ENCODE results near the gene MTAP. TPM values are rescaled to one million over a fixed set of nuclear protein-coding genes. Genes with fewer than 3 reads are reported as not detected.

MTAP gene
- polyA plus RNA-seq, 1 donor from 2014 or later: 7.7 TPM

DNA sequence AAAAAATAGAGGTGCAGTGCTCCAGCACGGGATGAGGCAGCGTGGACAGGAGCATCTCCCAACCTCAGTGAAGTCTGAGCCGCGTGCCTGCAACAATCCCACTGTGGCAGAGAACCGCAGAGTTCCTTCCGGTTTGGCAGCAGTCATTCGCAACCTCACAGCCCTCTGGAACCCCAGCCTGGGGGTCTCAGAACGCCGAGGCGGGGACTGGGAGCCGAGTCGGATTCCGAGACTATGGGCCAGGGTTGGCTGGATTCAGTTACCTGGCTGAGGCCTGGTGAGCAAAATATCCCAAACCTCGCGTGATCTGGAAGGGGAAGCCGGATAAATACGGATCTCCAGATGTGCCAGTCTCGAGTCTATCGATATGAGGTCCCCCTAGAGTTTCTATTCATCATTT lies 164.7 kb downstream of the MTAP start:
- Histone ChIP-seq H4K20me1 (ENCODE audit: insufficient read depth) (no peaks in the 10 kb centered on the region), H3K79me2 (replicated peaks; ENCODE audit: insufficient read depth, low read length) (no peaks in the 10 kb centered on the region), H3F3A (ENCODE audit: insufficient read depth, low read length, poor library complexity, severe bottlenecking) (no peaks in the 10 kb centered on the region), H3K27ac (ENCODE audit: low read length) (no peak overlapping the region), H3K9me2 (ENCODE audit: insufficient read depth, low read length) (no peaks in the 10 kb centered on the region), H3K9me3 (ENCODE audit: low read length) (peaks cover 14% of the 10 kb centered on the region), H3K27me3 (ENCODE audit: insufficient read depth, low read depth, low read length) (peaks cover 96% of the 10 kb centered on the region), H3K9ac (ENCODE audit: low read length) (no peak overlapping the region), H2AFZ (ENCODE audit: low read depth, low read length) (no peak overlapping the region), H3K36me3 (ENCODE audit: insufficient read depth, low read length) (no peaks in the 10 kb centered on the region), H3K4me2 (ENCODE audit: low read length) (no peak overlapping the region), H3K4me3 (ENCODE audit: low read length) (no peak overlapping the region)
- TF ChIP-seq EZH2 (IDR thresholded peaks at IDR 0.05; ENCODE audit: borderline replicate concordance, insufficient read depth, low read length, poor library complexity, severe bottlenecking) (no peak), REST (IDR thresholded peaks at IDR 0.05; ENCODE audit: borderline replicate concordance) (no peak), EP300 (conservative IDR thresholded peaks at IDR 0.05; ENCODE audit: poor library complexity, severe bottlenecking) (no peak), POLR2AphosphoS5 (IDR thresholded peaks at IDR 0.05) (no peak), CTCF (IDR thresholded peaks at IDR 0.05; ENCODE audit: poor library complexity, severe bottlenecking) (no peak), TAF1 (IDR thresholded peaks at IDR 0.05; ENCODE audit: low read depth) (no peak)

GRCh38 chr9:21967702-21968101 lies 165.3 kb downstream of the MTAP start:
- no peak for TF ChIP-seq REST (IDR thresholded peaks at IDR 0.05; ENCODE audit: borderline replicate concordance)
- no peak for TF ChIP-seq MXI1 (conservative IDR thresholded peaks at IDR 0.05; ENCODE audit: poor library complexity, severe bottlenecking)
- no peak for TF ChIP-seq TAF1 (IDR thresholded peaks at IDR 0.05; ENCODE audit: low read depth)
- TF ChIP-seq EZH2 (IDR thresholded peaks at IDR 0.05; ENCODE audit: borderline replicate concordance, insufficient read depth, low read length, poor library complexity, severe bottlenecking): no peak
- TF ChIP-seq RAD21 (conservative IDR thresholded peaks at IDR 0.05): no peak
- no peak for TF ChIP-seq POLR2AphosphoS5 (IDR thresholded peaks at IDR 0.05)
- no peak for TF ChIP-seq CTCF (IDR thresholded peaks at IDR 0.05; ENCODE audit: poor library complexity, severe bottlenecking)
- TF ChIP-seq SMC3 (conservative IDR thresholded peaks at IDR 0.05; ENCODE audit: poor library complexity): no peak
- TF ChIP-seq EP300 (conservative IDR thresholded peaks at IDR 0.05; ENCODE audit: poor library complexity, severe bottlenecking): no peak
- Histone ChIP-seq H4K20me1 (ENCODE audit: insufficient read depth) (no peaks in the 10 kb centered on the region), H3F3A (ENCODE audit: insufficient read depth, low read length, poor library complexity, severe bottlenecking) (no peaks in the 10 kb centered on the region), H3K9ac (ENCODE audit: low read length) (no peak overlapping the region), H3K27me3 (ENCODE audit: insufficient read depth, low read depth, low read length) (peaks cover 100% of the 10 kb centered on the region), H3K4me2 (ENCODE audit: low read length) (no peak overlapping the region), H2AFZ (ENCODE audit: low read depth, low read length) (no peak overlapping the region), H3K9me2 (ENCODE audit: insufficient read depth, low read length) (no peaks in the 10 kb centered on the region), H3K36me3 (ENCODE audit: insufficient read depth, low read length) (no peaks in the 10 kb centered on the region), H3K4me3 (ENCODE audit: low read length) (no peak overlapping the region), H3K9me3 (ENCODE audit: low read length) (peaks cover 14% of the 10 kb centered on the region), H3K79me2 (replicated peaks; ENCODE audit: insufficient read depth, low read length) (no peaks in the 10 kb centered on the region), H3K27ac (ENCODE audit: low read length) (no peak overlapping the region)

Measured in neural cell (in vitro differentiated cells).